Measurements from ENCODE around the gene SH3TC2.

The SH3TC2 gene

DNA sequence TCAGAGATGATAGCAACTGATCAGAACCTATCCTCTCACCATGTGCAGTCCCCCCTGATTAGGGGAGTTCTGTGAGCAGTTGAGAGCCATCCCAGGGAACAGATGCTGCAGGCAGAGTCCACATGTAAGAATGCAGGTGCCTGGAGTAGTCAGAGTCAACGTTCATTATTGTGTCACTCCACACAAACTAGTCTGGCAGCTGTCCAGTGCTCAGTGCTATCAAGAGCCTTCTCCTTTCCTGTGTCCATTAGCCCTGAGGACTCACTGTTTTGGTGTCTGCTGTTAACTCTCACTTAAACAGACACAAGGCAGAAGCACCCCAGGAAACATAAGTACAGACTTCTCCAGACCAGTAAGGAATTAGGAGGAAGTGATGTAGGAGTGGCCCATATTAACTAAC, 2.5 kb downstream of the SH3TC2 start:
- DNase-seq (ENCODE audit: low spot score) = no peak

DNA sequence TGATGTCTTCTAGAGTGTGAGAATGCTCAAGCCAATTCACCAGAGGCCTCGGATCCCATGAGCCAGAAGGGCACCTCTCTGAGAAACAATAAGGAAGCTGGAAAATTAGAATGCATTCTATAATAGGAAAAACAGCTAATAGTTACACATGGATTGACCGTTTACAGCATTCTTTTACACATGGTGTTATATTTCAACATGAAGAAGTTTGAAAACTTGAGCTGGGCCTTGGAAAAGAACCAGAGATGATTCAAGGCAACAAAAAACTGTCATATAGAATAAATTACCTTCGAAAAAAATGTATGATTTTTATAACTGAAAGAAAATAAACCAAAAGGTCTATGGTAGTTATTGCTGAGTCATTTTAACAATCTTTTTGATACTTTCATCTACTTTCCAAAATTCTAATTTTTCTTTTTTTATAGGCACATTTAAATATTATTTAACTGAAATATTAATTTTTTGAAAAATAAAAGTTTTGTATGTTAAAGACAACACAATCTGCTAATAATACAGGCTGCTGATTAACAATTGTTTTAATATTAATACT, 6.2 kb downstream of the SH3TC2 start:
- no peak for DNase-seq (ENCODE audit: low spot score)

DNA sequence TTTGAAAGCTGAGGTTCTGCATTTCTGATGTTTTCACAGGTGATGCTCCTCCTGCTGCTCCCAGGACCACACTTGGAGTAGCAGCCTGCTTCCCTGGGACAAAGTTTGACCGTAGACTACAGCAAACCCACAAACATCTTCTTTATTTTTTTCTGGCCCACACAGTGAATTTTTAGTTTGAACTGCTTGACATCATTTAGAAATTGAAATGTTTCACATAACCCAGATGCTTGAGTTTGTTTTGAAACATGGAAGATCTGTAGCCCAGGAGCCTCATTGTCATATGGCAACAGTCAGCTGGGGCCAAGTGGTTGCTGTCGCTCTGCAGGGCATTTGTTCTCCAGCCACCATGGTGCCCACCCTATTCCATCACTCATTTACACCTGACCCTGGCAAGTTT, 8.4 kb downstream of the SH3TC2 start:
- DNase-seq (ENCODE audit: low spot score) = no peak

DNA sequence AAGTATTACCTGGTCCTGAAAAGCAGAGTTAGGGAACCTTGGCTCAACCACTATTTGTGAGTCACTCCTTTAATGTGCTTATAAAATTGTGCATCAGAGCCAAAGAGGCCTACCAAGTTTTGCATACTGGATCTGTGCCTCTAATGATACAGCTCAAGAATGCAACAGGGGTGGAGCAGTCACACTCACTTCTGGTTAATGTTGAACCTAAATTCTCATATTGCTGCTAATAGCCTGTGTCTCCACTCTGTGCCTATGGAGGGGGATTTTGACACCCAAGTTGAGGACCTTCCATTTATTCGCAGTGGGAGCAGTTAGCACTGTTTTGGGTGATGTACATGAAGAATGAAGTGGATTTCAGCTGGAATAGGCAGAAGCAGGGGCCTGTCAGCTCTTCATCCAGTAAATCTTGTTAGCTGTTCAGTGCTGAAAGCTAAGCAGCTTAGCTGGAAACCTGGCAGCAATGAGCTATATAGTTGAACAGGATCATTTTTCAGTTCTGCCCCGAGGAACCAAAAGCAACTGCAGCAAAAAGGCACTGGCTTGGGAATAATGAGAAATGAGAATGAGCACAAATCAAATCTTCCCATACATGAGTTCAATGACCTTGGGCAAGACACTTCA, 9.7 kb downstream of the SH3TC2 start:
- no peak for DNase-seq (ENCODE audit: low spot score)

DNA sequence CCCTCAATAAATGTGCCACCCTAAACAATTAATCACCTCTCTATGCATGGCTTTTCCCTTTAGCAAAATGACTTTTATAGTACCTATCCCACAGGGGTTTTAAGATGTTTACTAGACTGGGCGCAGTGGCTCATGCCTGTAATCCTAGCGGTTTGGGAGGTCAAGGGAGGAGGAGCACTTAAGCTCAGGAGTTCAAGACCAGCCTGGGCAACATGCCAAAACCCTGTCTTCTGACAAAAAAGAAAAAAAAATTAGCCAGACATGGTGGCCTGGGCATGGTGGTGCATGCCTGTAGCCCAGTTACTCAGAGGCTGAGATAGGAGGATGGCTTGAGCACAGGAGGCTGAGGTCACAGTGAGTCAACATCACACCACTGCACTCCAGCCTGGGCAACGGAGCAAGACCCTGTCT, 13.5 kb downstream of the SH3TC2 start:
- no peak for DNase-seq (ENCODE audit: low spot score)

DNA sequence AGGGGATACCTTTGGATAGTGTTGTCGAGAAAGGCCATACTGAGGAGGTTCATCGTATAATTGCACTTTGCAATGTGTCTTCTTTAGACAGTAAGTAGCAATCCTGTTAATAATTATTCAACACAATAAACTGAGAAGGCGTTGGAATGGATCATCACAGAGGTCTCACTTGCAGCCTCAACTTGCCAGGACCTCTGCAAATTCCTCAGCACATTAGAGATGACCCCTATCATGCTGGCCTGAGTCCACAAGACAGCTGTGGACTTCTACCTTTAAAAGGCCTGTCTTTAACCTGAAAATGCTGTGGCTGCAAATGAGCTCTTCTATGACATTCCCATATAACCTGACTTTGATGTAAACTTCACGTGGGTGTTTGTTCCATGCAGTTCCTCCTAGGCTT, 14.1 kb downstream of the SH3TC2 start:
- no peak for DNase-seq (ENCODE audit: low spot score)

DNA sequence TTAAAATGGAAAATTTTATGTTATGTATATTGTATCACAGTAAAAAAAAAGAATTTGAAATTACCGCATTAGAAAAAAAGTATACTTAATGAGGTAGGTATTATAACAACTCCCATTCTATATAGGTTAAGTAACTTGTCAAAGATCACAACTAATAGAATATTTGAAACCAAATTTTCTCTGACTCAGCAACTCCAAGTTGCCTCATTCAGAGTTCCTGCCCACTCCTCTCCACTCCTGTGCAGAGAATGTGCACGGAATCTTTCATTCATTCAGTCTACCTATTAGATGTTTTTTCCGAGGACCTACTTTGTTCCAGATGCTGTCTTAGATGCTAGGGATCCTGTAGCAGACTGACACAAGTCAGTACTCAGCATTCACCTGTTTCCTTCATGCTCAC, 15.4 kb downstream of the SH3TC2 start:
- DNase-seq (ENCODE audit: low spot score) = no peak

DNA sequence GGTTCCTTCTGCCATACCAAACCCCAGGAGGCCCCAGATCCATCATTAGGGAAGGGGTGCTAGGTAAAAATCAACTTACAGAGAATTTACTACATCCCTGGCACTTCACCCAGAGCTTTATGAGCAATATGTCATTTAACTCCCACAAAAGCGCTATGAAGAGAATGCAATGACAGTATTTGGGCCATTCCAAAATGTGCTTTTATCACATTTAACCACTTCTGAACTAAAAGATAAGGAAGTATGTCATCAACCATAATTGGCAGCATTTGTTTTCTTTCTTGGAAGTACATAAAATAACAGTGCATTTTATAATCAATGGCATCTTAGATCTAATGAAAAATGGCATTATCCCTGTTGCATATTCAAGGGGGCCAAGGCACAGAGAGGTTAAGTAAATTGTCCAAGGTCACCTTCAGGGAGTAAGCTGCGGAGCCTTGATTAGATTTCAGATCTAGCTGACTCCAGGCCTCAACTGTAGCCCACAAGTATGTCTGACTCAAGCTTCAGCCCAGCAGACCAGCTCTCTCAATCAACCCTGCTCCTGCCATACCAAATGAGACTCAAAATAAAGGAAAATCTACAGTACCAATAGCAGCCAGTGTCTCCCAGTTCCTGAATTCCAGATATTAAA, 16.5 kb downstream of the SH3TC2 start:
- DNase-seq (ENCODE audit: low spot score) = no peak

DNA sequence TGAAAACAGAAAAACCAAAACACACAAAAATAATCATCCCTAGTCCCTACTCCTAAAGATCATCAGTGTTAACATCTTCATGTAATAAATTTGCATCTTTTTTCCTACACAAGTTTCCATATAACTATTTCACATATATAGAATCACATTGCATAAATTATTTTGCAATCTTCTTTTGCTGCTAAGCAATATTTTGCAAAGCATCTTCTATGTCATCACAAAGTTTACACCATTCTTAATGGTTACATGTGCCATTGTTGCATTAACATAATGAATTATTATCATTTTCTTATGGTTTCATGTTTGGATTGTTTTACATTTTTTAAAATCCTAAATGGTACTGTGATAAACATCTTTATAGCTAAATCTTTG, 17.8 kb downstream of the SH3TC2 start:
- no peak for DNase-seq (ENCODE audit: low spot score)

DNA sequence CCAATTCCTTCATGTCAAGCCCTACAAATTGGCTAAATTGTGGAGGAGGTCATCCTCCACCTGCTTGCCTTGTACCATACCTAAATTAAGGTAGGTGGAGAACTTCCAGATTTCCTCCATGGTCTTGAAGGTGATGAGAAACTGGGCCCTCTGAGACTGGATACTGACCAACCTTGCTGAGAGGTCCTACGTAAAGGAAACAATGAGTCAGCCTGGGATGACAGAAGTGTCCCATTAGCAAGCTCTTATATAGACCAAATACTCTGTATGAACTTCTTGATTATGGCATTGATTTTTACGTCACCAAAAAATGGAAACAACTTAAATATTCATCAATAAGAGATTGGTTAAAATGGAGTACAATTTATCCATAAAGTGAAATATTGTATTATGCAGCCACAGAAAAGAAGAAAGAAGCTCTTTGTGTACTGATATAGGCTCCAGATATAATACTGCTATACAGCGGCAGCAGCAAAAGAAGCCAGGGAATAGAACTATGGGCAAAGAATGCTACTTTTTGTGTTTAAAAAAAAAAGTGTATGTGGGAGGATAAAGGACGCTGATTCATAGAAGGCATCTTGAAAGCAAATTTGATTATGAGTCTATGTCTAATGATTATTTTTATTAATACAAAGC, 18.3 kb downstream of the SH3TC2 start:
- DNase-seq (ENCODE audit: low spot score) = no peak

DNA sequence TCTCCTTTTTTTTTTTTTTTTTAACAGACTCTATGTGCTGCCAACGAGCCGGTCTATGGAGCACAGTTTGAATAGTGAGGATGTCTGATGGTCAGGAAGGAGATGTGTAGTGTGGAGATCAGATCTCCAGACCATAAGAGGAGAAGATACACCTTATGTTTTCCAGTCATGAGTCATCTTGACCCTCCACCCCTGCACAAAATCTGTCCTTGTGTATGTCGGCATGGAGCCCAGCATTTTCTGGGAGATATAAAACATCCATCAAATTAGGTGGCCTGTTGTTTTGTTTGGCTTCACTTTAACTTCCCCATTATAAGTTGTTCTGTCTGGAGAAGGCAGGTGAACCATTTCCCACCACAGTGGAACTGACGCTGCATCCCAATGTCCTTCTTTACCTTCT, 19.2 kb downstream of the SH3TC2 start:
- DNase-seq (ENCODE audit: low spot score) = no peak

DNA sequence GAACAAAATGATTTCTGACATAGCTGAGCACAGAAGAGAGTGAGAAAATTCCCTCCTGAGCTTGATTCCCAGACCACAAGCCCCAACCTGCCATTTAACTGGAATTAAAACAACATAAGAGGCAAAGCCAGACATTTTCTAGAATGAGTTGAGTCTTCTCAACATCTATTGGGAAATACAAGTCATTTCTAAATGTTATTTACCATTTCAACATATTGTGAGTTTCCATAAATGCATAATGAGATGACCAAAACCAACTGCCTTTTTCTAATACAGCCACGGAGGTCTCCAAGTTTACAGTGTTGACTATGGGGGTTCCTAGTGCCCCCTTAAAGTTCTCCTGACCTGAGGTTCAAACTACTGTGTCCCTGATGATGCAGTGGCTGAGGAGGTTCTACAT, 20.0 kb downstream of the SH3TC2 start:
- DNase-seq (ENCODE audit: low spot score) = no peak

DNA sequence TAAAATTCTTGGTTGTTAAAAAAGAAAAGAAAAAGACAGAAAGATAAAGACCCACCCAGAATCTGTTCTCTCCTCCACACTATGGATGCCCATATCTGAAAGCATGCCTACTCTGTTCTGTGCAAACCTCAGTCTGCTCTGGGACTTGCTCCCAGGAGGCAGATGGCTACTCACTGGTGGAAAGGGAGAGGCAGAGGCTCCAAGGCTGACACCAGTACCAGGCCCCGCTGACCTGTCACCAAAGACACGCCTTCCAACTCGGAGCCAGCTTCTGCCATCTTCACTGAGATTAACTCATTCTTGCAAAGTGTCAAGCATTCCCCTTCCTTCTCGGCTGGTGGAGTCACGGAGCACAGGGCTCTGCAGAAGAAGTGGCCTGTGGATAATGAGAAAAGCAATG, 21.6 kb downstream of the SH3TC2 start:
- no peak for DNase-seq (ENCODE audit: low spot score)

DNA sequence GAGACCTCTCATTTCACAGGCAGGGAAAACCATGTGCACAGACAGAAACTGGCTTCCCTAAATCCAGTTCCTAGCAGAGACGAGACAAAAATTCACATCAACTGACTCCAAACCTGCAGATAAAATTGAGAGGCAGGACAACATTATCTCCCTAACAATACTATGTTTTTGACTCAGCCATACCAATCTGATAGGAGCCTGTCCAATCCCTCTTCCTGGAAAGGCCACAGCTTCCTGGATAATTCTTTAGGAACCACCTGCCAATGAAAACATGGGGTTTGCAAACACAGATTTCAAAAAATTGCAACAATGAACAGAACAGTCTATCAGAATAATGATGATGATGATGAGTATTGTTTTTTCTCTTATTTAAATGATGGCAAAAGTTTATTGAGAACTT, 22.4 kb downstream of the SH3TC2 start:
- no peak for DNase-seq (ENCODE audit: low spot score)

DNA sequence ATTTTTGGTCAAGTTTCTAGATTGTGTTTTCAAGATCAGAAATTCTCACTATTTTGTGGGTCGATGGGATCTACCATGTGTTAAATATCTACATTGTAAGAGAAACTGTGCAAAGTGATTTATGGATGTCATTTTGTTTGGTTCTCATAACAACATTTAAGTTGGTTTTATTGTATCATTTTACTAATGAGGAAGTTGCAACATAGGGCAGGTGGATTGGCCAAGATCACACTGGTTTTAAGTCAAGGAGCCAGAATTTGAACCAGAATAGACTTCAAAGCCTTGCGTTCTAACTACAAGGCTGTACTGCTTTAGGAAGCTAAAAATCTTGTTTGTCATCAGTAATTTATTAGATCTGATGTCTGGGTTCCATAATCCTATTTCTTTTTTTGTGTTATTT, 23.4 kb downstream of the SH3TC2 start:
- no peak for DNase-seq (ENCODE audit: low spot score)

DNA sequence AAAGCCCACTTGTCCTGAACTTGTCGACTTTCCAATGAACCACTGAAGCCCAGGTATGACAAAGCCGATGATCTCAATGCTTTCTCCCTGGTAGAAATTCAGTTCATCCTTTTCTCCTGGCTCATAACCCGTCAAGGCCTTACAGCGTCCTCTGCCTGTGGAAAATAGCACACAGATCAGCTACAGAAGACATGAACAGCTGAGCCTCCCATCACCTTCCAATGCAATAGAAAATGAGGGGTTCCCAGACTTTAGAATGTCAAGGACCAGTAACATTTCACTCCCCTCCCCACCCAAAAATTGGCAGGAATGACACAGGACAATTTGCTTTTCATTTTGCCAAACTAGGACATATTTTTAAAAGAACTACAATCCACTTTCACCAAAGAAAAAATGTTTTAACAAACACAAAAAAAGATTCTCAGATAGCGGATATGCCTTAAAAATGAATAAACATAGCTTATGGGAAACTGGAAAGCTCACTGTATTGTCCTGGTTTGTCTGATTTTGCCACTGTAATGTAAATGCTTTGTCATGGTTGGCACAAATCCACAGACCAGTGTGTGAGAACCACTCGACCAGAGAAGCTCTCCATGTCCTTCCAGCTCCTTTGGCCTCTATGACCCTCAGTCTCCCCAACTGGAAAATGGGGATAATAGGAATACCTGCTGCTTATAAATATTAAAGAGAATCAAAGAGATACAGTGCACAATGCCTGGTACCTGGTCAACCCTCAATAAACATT, 24.4 kb downstream of the SH3TC2 start:
- no peak for DNase-seq (ENCODE audit: low spot score)

DNA sequence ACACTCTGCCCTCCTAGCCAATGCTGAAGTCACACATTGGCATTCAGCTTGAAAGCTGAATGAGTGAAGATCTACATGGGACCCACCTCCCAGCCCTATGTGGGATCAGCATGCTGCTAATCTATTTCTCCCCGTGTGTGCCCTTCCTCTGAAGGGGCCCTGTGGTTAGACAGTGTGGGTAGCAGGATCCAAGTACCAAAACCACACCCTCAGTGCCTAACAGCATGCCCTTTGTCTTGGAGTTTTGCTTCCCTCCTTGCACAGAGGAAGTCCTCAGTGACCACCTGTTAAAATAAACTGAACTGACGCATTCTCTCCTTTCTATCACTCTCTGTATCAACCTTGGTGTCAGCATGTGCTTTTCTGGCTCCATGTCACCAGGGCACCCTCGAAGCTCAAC, 25.0 kb downstream of the SH3TC2 start:
- DNase-seq (ENCODE audit: low spot score) = no peak

DNA sequence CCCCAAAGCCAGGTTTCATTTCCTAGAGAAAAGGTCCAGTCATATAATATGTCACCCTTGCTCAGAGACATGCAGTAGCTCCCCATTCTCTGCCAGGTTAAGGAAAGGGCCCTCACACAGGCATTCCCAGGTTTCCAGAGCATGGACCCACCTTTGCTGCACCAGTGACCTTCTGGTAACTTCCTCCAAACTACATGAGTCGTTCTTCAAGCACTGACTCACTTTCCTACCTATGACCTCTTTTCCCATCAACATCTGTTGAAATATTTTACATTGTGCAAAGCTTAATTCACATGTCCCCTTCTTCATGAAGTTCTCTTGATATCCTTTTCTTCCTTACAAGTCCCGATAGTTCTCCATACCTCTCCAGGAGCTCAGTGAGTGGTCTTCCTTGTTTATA, 25.9 kb downstream of the SH3TC2 start:
- no peak for DNase-seq (ENCODE audit: low spot score)

DNA sequence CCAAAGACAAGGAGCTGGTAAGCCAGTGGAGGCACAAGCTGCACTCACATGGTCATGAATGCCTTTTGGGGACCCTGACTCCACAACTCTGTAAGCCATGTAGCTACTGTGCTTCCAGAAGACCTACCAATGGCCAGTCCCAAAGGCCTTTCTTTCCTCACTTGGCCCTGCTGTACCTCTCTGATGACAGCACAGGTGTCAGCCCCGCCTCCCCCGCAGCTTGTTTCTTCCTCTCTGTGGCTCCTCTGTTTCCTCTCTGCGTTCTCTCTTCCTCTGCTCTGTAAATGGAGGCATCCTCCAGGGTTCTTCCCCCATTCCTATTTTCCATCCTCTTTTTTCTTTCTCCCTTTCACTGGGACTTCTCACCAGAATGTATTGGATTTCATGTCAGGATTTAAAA, 26.7 kb downstream of the SH3TC2 start:
- no peak for DNase-seq (ENCODE audit: low spot score)

DNA sequence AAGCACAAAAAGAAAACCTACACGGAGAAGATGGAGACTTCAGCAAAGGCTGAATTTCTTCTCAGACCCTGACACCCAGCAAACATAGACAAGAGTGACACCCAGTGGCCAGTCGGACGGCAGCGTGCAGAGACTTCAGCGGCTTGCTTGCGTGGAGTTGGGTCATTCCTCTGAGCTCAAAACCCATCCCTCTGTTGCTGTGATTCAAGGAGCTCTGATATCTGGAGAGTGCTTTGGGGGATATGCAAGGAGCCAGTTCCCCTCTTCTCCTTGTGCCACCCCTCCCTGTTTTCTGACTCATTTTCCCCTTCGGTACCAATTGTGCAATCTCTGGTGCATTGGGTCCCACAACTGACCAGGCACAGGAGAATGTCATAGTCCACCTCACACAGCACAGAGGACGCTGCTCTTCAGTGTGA, 27.5 kb downstream of the SH3TC2 start:
- peak; percentile 47 for DNase-seq (ENCODE audit: low spot score)

DNA sequence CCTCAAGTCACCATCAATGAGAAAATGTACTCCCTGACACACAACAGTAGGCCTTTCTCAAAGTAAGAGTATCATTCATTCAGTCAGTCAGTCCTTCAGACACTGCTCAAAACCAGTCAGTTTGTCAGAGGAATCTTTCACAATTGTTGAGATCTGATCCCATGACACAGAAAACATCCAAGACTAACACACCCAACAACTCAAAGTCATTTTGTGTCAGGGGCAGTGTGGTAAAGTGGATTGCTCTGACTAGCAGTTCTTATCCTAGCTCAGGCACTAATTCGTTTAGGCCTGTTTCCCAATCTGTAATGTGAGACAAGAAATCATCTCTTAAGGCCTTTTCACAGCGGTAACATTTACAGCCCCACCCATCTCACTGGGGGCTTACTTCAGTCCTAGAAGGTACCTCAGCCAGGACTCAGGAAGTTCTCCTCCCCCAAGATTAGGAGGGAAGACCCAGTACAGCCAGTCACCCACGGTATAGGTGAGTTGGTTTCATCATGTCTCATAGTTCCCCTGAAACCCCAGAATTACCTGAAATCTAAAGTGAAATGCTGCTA, 31.9 kb downstream of the SH3TC2 start:
- no peak for DNase-seq (ENCODE audit: low spot score)

DNA sequence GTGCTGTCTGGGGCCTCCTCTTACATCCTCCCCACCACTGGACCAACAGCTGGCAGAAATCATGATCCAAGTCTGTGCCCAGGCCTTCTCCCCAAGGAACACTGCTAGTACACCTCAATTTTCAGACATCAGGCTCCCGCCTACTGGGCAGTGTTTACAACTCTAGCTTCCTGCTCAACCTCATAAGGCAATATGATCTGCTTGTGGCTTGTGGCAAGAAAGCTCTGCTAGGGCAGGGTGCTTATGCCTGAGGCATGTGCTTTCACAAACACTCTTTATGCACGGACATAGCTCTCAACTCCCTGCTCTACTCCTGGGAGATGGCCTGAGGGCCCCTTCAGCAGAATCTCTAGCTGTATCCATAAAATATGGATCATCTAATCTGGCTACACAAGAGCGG, 32.5 kb downstream of the SH3TC2 start:
- DNase-seq (ENCODE audit: low spot score) = no peak

DNA sequence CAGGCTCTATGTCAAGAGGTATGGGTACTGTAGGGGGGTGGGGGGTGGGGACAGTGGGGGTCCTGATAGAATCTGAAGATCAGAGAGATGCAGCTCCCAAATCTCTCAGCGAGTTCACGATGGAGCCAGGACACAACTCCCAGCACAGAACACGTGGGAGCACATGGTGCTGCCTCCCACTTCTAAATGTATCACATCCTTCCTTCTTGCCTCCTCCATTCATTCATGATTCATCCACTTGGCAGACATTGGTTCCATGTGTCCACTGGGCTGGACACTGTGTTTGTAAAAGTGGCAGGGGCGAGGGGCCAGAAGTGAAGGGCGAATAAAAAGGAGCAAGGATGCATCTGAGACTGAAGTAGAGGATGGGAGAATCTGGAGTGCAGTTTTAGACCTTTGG, 33.9 kb downstream of the SH3TC2 start:
- no peak for DNase-seq (ENCODE audit: low spot score)

Measured in HuH-7.5 (cell line).